Measurements from ENCODE around the gene NGF.
A peak's percentile ranks its signal among the peaks of the same experiment; 100 is the strongest.
"Not testable (repeated sequence)": the region's sequence is repeated elsewhere in the genome, so short reads cannot be mapped to it uniquely, and the experiment has no call there.

NGF gene

DNA sequence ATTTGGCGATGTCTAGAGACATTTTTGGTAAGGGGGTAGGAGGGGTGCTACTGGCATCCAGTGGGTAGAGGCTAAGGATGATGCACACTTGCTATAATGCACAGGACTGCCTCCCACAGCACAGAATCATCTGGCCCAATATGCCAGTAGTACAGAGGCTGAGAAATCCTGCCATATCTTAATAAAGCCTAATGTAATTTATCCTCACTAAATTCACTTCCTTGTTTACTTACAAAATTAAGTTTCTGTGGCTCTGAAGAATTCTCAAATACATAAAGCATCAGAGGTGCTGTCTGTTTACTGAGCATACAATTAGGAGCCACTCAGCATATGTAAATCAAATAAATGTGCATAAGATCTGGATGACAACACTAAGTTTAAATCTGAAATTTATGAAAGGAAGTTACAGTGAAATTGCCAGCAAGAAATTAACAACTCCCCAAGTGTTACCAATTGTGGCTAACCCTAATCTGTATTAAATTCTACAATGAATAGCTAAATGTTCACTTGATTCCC is 26.5 kb downstream of the NGF start:
- DNase-seq (ENCODE audit: low spot score) = no peak
- FAIRE-seq = no peak

DNA sequence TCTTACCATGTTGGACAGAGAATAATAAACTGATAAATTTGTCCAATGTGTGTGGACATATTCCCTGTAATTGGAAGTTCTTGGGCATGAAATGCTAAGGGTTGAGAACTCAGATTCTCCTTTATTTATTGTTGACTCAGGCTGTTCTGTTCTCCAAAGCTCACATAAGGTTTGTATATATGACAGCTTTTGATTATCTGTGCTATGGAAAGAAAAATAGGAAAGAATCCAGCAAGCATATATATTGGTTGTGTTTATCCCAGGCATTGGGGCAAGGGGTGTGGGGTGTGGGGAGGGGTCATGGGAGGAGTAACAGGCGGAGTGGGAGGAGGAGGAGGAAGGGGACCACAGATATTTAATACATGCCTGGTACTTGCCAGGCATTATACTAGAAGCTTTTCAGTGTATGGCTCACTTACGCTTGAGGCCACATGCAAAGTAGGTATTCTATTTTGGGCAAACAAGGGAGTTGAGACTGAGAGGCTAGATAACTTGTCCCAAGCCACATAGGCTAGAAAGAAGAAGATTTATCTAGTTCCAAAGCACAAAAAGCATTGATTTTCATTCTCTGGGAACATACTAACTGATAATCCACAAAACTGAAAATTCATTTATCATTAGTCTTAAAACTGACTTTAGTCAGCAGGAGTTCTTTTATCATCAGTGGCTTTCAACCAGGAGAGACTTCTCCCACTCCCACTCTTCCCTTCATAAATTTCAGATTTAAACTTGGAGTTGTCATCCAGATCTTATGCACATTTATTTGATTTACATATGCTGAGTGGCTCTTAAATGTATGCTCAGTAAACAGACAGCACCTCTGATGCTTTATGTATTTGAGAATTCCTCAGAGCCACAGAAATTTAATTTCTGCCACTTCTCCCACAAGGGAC is 27.2 kb downstream of the NGF start:
- DNase-seq (ENCODE audit: low spot score) (no peak), FAIRE-seq (no peak)

DNA sequence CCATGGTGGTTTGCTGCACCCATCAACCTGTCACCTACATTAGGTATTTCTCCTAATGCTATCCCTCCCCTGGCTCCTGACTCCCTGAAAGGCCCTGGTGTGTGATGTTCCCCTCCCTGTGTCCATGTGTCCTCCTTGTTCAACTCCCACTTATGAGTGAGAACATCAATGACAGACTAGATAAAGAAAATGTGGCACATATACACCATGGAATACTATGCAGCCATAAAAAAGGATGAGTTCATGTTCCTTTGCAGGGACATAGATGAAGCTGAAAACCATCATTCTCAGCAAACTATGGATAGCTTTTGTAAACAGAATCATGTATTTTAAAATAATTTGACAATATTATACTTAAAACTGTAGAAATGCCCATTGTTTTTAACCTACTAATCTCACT is 28.5 kb downstream of the NGF start:
- not testable (repeated sequence) for FAIRE-seq

DNA sequence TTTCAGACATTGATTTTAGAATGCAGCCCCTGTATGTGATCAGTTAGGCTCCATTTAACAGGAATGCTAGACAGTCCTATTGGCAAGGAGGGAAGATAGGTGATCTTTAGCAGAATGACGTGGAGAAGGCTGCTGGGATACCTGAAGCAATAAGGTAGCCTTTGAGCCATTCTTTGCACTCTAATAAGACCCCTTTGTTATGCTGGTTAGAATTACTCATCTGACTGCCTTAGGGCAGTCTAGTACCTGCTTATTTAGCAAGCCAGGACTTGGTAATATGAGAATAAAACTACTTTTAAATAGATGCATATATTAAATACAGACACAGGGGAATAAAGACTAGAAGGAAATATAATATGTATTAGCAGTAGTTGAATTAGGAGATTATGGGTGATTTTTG is 29.1 kb downstream of the NGF start:
- no peak for DNase-seq (ENCODE audit: low spot score)

More for the DNA sequence above, 28.5 kb downstream of the NGF start:
- not testable (repeated sequence) for DNase-seq (ENCODE audit: low spot score)

DNA sequence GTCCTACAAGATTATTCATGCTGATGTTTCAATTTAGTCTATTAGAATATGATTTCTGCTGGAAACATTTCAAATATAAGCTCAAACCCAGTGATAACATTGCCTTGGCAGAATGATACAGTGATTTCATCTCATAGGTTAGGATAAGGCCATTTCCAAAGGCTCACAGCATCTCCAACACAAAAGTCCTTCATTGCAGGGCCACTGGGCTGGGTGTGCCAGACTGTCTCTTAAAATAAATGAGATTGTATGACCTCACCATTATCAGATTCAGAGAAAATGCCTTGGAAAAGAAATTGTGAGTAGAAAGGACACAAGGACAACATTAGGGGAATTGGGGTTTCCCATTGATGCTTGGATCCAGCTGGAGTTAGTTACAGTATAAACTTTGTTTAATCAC is 30.4 kb downstream of the NGF start:
- no peak for FAIRE-seq
- no peak for DNase-seq (ENCODE audit: low spot score)

More for the DNA sequence above, 29.1 kb downstream of the NGF start:
- no peak for FAIRE-seq

DNA sequence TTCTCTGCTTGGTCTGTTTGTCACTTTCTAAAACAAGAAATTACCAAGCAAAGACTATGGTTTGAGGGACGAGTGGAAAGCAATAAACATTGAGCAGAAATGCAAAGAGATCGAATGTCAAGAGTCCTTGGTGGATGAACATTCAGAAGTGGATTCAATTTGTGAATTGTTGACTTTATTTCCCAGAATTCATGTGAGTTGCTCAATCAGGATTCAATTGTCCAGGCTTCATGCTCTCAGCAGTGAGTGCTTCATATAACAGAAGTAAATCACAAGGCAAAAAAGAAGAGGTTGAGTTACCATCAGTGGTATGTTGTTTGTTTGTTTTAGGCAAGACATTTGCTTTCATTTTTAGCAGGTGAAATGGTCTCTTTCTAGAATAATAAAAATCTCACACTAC is 31.9 kb downstream of the NGF start:
- DNase-seq (ENCODE audit: low spot score) = no peak
- FAIRE-seq = no peak

DNA sequence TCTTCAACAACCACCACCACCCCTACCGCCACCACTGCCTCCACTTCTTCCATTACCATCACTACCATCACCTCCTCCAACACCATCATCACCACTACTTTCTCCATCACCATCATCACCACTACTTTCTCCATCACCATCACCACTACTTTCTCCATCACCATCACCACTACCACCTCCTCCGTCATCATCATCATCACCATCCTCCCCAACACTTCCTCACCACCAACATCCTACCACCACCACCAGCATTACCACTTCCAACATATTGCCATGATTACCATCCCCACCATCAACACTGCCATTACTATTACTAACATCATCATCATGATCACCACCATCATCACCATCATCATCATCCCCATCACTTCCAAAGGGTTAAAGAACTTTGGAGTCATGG is 34.7 kb downstream of the NGF start:
- DNase-seq (ENCODE audit: low spot score) = no peak
- FAIRE-seq = peak; percentile 94

DNA sequence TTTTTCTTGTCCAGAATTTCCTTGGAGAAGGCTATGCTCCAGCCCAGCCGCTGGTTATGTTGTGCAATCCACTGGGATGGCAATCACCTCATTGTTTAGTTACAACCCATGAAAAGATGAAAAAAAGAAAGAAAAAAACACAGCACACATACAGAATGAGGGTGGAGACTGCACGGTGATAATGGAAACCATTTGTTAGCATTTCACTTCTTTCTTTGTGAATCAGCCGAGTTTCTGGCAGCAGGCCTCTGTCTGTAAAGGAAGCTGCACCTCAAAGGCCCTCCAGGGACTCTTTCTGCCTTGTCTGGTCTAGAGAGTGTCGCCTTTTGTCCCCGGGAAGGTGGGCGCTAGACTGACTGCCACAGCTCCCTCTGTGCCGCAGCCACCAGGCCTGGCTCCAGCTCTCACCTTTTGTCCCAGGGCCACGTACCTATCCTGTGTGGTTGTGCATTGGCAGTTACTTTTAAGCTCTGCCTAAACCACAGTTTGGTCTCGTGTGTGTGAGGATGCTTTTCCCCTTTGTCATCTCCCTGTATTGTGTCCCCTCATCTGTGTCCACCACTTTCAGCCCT is 35.6 kb downstream of the NGF start:
- FAIRE-seq = no peak
- DNase-seq (ENCODE audit: low spot score) = peak; percentile 32

DNA sequence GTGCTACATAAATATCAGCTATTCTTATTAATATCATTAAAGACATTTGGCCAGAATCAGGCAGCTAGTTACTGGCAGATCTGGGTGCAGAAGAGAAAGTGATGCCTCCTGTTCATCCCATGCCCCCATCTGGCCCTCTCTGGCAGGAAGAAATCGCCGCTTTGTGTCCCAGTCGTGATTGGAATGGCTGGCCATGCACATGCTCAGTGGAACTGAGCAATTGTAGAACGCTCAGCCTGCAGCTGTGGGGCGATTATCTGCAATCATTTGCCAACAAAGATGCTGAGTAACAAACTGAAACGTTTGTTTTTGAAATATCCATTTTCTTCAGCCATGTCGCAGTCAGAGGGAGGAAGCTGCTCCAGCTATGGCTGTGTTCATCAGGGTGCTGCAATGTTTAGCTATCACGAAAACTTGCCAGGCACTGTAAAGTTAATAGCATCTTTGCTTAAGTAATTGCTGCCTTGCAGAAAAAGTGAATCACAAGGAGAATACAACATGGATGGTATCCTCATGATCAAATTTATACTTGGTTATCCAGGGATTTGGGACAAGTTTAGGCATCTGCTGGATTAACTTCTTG is 36.5 kb downstream of the NGF start:
- DNase-seq (ENCODE audit: low spot score) = no peak
- no peak for FAIRE-seq

DNA sequence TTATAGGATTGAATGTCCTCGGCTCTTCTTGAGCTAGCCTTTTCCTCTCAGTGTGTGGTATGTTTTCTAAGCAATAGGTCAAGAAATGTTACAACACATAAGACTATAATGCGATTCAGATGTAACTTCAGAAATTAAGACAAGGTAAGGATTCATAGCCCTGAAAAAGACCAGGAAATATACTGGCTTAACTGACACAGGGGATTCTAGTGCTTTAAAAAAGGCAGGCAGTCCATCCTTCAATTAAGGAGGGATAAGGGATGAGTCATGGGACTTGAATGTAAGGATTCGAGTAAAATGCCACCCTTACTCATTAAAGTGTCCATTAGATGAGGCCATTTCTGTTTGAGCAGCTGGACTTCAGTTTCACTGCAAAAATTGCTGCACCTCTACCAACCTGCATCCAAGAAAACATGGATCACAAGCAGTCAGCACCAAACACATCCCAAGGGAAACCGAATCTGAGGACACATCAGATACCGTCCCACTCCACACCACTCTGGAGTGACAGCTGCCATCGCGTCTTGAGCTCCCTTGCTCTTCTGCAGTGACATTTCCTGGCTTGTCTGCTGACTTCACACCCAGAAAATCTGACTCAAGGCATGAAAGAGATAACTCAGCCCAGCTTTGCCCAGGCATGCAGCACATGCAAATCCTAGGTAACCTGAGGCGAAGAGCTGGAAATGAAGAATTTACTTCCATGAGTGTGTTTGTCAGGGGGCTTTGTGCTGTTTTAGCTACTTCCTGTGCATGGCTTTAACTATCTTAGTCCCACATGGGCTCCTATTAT is 37.8 kb downstream of the NGF start:
- peak; percentile 61 for DNase-seq (ENCODE audit: low spot score)
- peak; percentile 97 for FAIRE-seq

DNA sequence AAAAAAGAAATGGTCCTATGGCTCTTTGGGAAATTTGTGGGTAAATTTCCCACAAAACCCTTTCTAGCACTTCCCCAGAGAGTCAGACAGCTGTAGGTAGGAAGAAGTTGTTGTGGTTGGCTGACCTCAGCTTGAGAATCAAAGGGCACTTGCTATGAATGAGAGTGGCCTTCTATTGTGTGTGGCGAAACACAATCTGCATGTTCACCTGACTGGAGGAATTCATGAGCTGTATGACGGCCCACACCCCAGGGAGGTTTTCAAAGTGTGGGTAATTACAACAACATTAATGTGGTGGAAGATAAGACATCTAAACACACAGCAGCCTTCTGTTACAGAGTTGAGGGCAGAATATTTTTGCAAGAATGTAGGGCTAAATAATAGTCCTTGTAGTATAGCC is 38.8 kb downstream of the NGF start:
- DNase-seq (ENCODE audit: low spot score) = no peak
- FAIRE-seq = no peak

DNA sequence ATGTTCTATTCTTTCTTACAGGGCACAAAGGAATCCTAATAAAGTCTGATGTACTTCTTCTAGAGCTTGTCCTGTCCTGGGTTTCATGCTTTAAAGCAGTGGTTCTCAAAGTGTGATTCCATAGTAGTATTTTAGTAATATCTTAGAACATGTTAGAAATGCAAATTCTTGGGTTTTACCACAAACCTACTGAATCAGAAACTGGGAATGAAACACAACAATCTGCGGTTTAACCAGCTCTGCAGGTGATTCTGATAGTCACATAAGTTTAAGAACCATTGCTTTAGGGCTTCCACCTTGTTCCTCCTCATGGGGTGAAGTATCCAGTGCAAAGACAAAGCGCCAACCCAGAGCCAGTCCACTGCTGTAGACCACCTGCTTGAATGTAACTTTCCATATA is 41.1 kb downstream of the NGF start:
- FAIRE-seq (no peak), DNase-seq (ENCODE audit: low spot score) (no peak)

DNA sequence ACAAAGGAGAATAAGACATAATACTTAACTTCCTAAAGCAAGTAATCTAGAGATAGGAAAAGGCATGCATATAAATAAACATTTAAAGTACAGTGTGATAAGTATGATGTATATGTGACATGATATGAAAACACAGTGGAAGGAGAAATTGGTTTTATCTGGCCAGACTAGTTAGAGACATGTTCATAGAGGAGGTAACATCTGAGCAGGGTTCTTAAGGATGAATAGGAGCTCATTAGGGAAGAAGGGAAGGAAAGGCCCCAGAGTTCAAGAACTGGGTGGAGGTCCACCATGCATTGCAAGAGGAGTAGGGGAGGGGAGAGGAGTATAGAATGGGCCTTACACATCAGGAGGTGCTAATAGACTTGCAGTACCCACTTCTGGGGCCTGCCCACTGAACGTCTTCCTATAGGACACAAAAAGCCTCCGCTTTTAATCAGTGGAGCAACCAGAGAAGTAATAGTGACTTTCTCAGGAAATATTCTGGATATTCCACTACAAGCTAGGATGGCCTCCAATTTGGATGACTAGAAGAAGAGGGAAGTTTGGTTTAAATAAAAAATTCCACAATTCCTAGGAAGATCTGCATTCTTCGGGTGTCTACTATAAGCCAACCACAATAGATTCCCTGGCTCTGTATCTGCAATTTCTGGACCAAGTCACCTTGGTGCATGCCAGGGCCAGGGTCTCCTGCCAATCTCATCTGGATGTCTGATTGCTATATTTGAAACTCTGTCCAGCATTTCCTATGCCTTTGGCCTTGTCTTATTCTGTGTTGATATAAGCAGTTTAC is 41.9 kb downstream of the NGF start:
- FAIRE-seq = no peak
- DNase-seq (ENCODE audit: low spot score) = no peak

DNA sequence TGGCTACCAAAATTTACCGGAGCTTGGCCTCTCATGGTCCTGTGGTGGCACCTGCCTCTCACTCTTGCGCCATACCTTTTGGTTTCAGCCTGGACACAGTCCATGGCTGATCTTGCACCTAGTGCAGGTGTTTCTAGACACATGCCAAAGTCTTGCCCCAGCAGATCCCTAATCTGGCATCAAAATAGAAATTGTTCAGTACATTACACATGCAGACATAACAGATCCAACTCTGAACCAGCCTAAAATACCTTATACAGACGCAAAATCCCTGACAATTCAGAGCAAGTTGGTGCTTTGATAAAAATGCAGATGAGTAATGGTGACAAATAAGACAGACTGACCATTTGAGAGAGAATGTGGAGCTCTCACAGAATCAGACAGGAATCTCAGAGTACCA is 44.1 kb downstream of the NGF start:
- DNase-seq (ENCODE audit: low spot score) = no peak
- FAIRE-seq = no peak

DNA sequence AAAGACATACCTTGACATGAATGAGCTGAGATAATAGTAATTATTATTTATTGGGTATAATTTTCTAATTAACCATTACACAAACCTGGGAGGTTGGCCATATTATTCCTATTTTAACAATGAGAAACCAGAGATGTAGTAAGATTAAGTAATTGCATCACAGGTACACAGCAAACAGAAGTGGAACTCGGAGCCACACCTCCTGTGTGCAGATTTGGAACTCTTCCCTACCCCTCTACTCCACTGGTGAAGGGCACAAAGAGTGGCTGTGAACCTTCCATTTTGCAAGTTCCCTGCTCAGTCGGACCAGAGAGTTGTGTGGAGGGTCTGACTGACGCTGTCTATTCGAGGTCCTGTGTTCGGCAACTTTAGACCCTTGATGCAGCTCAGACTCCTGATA is 45.0 kb downstream of the NGF start:
- FAIRE-seq = no peak

DNA sequence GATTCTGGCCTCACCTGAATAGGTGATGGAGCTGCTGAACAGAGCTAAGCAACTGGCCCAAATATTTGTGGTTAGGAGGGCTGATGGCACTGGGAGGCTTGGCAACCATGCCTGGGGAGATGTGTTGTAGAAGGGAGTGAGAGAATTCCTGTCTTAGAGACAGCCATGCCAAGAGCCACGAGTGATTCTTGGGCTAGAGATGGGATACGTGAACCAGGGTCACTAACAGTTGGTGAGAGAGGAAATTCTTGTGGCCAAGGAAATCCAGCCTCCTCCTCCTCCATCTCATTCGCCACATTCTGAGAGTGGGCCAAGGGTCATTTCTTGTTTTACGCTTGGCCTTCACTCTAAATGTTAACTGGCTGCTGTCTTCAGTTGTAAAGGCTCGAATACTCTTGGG is 46.3 kb downstream of the NGF start:
- FAIRE-seq (peak; percentile 59), DNase-seq (ENCODE audit: low spot score) (no peak)

More for the DNA sequence above, 45.0 kb downstream of the NGF start:
- DNase-seq (ENCODE audit: low spot score) = no peak

DNA sequence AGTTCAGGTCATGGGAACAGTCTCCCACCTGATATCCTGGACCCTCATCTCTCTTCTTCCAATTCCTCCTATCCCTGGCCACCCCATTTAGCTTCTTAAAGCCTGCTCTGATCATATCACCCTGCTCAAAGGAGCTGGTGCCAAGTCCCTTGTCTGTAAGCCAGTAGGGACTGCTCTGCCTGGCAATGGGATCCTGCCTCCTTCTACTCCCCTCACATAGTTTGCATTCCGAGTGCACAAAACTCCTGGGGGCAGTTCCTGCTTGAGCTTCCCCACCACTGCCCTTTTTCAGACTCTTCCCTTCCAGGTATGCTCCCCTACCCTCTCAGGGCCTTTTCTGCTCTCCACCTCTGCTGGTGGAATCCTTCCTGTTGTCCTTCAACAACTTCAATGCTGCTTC is 48.1 kb downstream of the NGF start:
- FAIRE-seq = no peak
- DNase-seq (ENCODE audit: low spot score) = no peak

DNA sequence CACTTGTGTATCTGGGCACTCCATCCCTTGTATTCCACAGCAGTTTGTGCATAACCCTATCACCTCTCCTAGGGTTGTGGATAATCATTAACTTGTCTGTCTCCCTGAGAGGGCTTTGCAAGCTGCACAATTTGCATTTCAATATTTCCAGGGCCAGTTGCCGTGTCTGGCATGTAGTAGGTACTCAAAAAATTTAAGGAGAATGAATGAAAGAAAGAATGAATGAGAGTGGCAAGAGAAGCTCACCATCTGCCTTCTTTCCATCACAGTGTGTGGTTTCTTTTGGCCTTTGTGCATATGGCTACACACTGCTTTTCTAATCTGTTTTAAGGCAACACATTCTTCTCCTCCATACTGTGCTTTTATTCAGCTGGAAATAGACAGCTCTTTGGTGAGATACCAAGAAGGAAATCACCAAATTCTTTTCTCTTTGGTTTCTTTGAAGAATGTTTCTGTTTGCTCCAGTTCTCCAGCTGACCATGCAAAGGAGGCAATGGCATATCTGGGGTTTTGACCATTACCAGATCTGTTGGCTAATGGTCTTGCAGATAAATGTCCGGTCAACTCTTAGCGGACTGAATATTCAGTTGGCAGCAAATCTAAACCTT is 49.4 kb downstream of the NGF start:
- no peak for FAIRE-seq
- DNase-seq (ENCODE audit: low spot score) = no peak

DNA sequence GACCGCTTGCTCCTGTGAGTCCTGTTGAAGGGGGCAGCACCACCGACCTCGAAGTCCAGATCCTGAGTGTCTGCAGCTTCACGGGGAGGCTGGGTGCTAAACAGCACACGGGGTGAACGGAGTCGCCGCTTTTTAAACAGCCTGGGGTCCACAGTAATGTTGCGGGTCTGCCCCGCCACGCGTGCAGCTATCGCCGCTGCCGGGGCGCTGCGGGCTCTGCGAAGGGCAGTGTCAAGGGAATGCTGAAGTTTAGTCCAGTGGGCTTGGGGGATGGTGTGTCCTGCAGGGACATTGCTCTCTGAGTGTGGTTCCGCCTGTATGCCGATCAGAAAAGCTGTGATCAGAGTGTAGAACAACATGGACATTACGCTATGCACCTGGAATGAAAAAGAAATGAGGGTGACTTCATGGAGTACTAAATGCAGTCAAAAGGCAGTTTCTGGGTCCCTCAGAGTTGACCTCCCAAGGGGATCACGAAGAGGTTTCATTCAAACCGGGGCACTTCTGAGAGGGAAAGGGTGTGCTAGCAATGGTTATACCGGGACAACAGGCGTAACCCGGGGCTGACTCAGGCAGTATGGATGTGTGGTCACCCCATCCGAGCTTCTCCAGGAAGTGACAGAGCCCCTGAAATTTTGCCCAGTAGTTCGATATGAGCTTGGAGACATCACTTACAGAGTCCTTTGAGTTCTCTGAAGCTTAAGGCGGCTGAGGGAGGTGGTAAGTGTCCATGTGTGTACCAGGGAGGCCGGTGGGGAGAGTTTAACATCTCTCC is 51.4 kb downstream of the NGF start:
- FAIRE-seq = no peak

DNA sequence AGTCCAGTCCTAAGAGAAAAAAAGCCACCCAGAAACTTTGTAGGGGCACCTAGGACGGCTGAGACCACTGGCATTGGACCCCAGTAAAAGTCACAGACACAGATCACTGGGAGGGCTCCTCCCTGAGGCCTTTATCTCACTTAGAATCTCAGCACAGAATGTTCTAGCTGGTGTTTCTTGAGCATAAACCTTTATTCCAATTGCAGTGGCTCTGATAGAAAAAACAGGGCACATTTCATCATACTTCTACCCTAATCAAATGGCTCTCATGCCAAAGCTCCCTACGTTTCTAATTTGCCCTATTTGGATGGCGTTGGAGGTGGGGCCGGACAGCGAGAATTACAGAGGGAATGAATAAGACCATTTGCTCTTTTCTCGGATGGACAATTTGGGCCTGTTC is 53.8 kb downstream of the NGF start:
- DNase-seq (ENCODE audit: low spot score) (no peak), FAIRE-seq (no peak)

More for the DNA sequence above, 51.4 kb downstream of the NGF start:
- DNase-seq (ENCODE audit: low spot score) = no peak

All from urothelium cell line (cell line).